ENCODE data around the gene KCNJ2.

- TF ChIP-seq CREB1 (IDR thresholded peaks at IDR 0.05; ENCODE audit: low read depth), result no peak
- TF ChIP-seq USF1 (IDR thresholded peaks at IDR 0.05), result no peak
- TF ChIP-seq TAF1 (IDR thresholded peaks at IDR 0.05; ENCODE audit: low read depth), result no peak
- TF ChIP-seq YY1 (IDR thresholded peaks at IDR 0.05; ENCODE audit: low read depth), result no peak
- TF ChIP-seq CEBPB (IDR thresholded peaks at IDR 0.05), result no peak
- TF ChIP-seq EP300 (IDR thresholded peaks at IDR 0.05; ENCODE audit: borderline replicate concordance), result no peak
- TF ChIP-seq EGR1 (IDR thresholded peaks at IDR 0.05), result no peak
- no peak for TF ChIP-seq ZBTB7A (IDR thresholded peaks at IDR 0.05; ENCODE audit: low read depth)
- no peak for TF ChIP-seq NFIC (IDR thresholded peaks at IDR 0.05)
- no peak for TF ChIP-seq FOXM1 (IDR thresholded peaks at IDR 0.05; ENCODE audit: borderline replicate concordance, low read depth)
- TF ChIP-seq REST (IDR thresholded peaks at IDR 0.05; ENCODE audit: low read depth), result no peak
These were observed 1.8 kb downstream of the KCNJ2 start for GRCh38 chr17:70171159-70171558.
